GM21619 (cell line): ENCODE measurements around the gene PTPN5.
A peak's percentile ranks its signal among the peaks of the same experiment; 100 is the strongest.

ENCODE experiments used
- ATAC-seq: cut with Tn5 transposase; IDR thresholded peaks from one replicate; pipeline ENCODE4 v1.9.1; 2021; ENCODE audit not compliant: unreplicated experiment

Gene PTPN5

GRCh38 chr11:18773681-18774080 lies 17.9 kb downstream of the PTPN5 start:
- ATAC-seq: no peak

DNA sequence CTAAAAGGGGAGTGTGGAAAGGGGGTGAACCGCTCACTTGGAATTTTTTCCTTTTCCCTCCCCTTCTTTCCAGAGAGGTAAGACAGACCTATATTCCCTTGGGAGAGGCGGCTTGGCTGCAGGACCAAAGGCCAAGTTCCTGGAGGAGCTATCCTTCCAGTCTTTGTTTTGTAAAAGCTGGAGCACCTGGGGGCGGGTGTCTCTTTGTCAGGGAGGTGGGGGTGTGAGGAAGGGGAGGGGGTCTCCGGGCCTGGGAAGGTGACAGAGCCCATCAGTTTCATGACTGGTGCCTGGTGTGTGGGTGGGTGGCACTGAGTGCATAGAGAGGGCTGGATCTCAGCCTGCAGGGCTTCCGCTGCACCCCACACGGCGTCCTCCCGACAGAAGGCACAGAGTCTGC lies 18.5 kb downstream of the PTPN5 start:
- no peak for ATAC-seq

GRCh38 chr11:18772211-18772610 lies 19.4 kb downstream of the PTPN5 start:
- ATAC-seq: no peak

- no peak for ATAC-seq
Measured at GRCh38 chr11:18771266-18772035, 20.1 kb downstream of the PTPN5 start.

DNA sequence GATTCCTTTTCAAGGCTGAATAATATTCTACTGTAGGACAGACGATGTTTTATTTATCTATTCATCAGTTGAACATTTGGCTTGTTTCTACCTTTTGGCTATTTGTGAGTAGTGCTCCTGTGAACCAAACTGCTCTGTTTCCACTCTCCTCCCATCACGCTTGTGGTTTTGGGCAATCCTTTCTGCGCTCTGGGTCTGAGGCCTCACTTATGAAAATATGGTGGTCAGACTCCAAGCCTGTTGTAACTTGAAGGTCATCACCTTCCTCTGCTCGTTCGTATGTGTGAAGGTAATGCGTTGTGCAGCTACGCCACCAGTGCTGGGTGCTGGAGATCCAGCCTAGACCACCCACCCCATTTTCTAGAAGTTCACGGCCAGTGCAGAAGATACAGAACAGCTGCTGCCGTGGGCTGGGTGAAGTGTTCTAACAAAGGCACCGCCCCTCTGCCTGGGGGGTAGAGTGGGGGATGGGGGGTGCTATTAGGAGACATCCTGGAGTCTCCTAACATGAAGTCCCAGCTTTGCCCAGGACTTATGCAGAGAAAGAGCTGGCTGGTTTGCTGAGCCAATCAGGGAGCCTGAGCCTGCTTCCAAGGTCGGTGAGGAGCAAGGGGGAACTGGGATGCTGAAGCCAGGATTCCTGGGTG lies 21.0 kb downstream of the PTPN5 start:
- ATAC-seq: no peak

DNA sequence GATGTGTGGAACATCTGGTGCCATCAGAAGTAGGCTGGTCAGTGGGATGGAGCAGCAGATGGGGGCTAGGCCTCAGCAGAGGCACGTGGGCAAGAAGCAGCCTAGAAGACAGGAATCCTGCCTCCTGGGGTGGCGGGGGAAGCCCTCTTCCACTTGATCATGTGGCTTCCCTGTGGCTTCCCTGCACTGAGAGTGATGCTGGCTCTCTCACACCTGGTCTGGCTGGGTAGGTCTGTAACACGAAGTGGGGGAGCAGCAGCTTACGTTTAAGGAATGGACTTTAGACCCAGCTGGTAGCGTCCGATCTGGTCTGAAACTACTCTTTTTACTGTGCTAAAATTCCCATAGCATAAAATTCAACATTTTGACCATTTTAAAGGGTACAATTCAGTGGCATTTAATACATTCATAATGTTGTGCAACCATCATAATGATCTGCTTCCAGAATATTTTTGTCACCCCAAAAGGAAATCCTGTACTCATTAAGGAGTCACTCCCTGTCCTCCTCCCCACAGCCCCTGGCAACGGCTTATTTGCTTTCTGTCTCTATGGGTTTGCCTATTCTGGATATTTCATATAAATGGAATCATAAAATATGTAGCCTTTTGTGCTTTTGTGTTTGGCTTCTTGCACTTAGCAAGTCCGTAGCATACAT lies 21.7 kb downstream of the PTPN5 start:
- ATAC-seq: peak; percentile 49

DNA sequence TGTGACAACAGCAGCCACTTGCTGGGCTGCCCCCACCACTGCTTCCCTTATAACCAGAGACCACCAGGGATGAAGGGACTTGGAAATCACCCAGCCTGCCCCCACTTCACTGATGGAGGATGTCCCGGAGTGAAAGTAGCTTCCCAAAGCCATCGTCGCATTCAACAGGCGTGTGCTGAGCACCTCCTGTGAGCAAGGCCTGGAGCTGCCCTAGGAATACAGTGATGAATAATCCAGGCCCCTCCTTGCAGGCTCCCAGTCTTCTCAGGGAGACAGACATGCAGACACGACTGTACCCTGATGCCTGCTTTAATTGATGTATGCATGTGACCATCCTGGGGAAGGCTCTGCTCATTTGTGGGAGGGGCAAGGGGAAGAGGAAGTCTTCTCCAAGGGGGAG lies 22.6 kb downstream of the PTPN5 start:
- no peak for ATAC-seq

DNA sequence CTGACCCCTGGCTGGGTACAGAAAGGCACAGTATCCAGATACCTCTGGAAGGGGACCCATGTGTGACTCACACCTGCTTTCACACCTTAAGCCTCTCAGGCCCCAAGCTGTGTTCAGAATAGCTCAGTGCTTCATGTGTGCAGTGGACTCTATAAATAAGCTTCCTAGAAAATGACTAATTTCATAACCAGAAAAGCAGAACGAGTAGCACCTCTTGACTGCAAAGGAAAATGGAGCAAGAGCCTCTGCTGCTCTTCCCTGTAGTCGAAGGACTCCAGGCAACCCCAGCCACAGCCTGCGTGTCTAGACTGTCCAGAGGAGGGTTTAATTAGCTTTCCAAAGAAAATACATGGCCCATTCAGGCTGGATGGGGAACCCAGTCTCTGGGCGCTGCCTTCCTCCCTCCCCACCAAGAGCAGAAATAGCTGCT lies 23.1 kb downstream of the PTPN5 start:
- peak; percentile 81 for ATAC-seq

DNA sequence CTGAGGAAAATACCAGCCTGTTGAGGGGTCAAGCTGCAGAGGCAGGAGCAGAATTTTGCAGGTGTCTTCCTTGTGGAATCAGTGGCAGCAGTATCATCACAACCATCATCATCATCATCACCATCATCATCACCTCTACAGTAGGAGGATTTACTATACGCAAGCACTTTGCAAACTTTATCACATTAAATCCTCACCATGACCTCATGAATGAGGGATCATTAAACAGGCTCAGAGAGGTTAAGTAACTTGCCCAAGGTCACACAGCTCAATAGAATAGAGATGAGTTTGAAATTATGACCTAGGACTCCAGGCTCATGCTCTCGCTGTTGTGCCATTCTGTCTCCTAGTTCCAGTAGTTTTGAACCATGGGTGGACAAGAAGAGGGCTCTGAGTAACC lies 25.6 kb downstream of the PTPN5 start:
- no peak for ATAC-seq

GRCh38 chr11:18765554-18765953 lies 26.0 kb downstream of the PTPN5 start:
- no peak for ATAC-seq

GRCh38 chr11:18761741-18762140 lies 29.9 kb downstream of the PTPN5 start:
- ATAC-seq: no peak

DNA sequence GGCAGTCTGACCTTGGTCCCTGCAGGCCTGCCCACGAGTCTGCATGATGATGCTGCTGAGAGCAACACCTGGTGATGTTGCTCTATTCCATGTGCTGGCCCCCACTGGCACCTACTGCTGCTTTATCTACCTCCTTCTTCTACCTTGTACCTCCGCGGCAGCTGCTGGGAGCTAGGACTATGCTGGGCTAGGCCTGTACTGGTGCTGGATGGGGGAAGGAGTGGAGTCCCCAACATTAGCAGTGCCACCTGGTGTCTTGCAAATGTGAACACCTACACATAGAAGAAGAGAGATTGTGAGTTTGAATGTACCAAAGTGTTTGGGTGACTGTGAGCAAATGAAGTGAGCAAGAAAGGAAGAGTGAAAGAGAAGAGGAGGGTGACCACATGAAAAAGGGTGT lies 30.5 kb downstream of the PTPN5 start:
- ATAC-seq: no peak

- no peak for ATAC-seq
Measured at GRCh38 chr11:18757811-18758210, 33.8 kb downstream of the PTPN5 start.

DNA sequence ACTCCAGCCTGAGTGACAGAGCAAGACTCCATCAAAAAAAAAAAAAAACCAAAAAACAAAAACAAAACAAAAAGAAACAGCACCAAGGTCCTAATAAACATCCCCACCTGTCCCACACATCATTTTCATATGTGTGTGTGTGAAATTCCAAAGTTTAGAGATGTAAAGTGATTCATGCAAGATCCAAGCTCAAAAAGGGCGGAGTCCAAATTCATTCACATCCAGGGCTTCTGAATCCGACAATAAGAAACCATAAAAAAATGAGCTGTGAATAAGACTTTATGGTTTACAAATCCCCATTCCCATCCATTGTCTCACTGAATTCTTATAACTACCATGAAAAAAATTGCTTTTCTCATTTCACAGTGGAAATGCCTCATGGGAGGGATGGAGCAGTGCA lies 34.7 kb downstream of the PTPN5 start:
- no peak for ATAC-seq

- ATAC-seq: no peak
Measured at GRCh38 chr11:18754308-18754707, 37.3 kb downstream of the PTPN5 start.

DNA sequence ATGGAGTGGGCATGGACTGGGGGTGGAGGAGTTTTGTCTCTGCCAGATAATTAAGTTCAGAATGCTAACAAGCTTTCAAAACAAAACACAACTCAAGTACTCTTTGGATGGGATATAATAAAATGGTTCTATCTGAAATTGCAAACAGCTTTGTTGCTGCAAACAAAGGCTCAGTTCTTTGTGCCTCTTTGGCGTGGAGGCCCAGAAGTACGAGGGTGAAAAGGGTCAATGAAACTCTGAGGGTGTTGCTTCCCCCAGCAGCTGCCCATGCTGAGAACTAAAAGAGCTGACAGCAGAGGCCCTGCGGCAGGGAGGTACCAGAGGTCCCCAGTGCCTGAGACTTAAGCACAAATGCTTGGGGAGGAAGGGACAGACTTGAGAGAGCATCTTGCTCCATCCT lies 39.1 kb downstream of the PTPN5 start:
- ATAC-seq: no peak

GRCh38 chr11:18750944-18751343 lies 40.7 kb downstream of the PTPN5 start:
- no peak for ATAC-seq

GRCh38 chr11:18749681-18750319 lies 41.8 kb downstream of the PTPN5 start:
- ATAC-seq: no peak

DNA sequence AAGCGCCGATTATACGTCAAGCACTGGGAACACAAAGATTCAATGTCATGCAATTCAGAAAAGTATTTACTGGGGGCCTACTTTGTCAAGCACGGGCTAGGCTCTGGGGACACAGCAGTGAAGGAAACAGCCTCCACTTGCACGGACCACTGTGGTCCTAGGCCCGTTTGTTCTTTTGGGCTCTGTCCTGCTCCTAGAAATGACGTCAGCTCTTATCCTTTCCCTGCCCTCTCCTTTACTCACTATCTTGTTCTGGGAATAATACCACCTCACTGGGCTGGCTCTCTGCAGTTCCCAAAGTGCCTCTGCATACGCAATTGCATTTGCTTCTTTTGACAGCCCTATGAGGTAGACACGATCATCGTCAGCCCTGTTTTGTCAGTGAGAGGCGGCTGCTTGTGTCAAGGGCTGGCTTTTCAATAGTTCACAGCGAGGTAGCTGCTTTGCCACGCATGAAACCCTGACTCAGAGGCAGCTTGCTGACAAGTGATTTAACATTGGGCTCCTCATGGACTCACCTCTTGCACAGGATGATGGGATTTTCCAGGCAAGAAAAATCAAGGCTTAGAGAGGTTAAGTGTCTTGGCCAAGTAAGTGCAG lies 42.7 kb downstream of the PTPN5 start:
- ATAC-seq: no peak

- ATAC-seq: no peak
Measured at GRCh38 chr11:18745251-18745650, 46.3 kb downstream of the PTPN5 start.

DNA sequence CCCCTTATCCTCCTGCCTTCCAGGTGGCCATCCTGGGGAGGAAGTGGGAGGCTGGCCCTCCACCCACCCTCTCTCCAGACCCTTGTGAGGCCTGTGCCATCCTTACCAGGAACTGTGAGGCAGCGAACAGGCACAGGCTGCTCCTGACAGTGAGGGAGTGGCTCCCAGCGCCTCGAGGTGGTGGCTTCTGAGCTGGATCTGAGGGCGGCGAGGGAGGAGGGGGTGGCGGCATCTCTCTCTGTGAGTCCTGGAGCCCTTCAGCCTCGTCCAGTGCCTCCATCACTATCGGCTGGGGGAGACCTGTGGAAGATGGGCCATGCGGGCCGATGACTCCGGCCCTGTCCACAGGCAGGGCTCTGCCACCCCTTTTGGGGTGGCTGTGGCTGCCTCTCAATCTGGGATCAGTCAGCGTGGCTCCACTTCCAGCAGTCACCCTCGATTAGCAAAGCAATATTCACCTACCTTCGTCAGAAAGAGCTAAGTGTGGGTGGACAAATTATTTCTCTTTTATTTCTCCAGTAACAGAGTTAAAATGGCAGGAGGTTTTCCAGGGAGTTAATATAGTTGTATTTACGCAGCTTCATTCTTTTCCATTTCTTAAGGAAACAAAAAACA lies 47.6 kb downstream of the PTPN5 start:
- no peak for ATAC-seq
